IPS-18c (cell line): ENCODE measurements around the gene ANKMY2.

Experiments used
- H3K4me3 ChIP-seq: 2 replicates; pipeline ENCODE4 v1.7.0; 2013; ENCODE audit warnings: low read depth, mild to moderate bottlenecking, low read length, moderate library complexity; ENCODE audit not compliant: insufficient read depth
- H3K9me3 ChIP-seq: one replicate; pipeline ENCODE4 v1.6.1; 2013; ENCODE audit warnings: mild to moderate bottlenecking, low read length, moderate library complexity; ENCODE audit not compliant: control insufficient read depth, insufficient read depth

Gene ANKMY2

GRCh38 chr7:16644157-16644556, 1.4 kb downstream of the ANKMY2 start:
- Histone ChIP-seq H3K9me3 (no peaks in the 10 kb centered on the region), H3K4me3 (peak overlapping the region; percentile 90; the same call in 1 of the 2 replicates)

GRCh38 chr7:16638282-16639280, 7.0 kb downstream of the ANKMY2 start:
- H3K9me3 ChIP-seq: no peaks in the 10 kb centered on the region

GRCh38 chr7:16637379-16637778, 8.2 kb downstream of the ANKMY2 start:
- no peak overlapping the region for H3K4me3 ChIP-seq
- H3K9me3 ChIP-seq: no peaks in the 10 kb centered on the region

More at GRCh38 chr7:16638282-16639280, 7.0 kb downstream of the ANKMY2 start:
- no peak overlapping the region for H3K4me3 ChIP-seq

- Histone ChIP-seq H3K4me3 (no peak overlapping the region), H3K9me3 (no peaks in the 10 kb centered on the region)
Observed at GRCh38 chr7:16636555-16637101, 8.9 kb downstream of the ANKMY2 start.

GRCh38 chr7:16634271-16634738, 11.2 kb downstream of the ANKMY2 start:
- Histone ChIP-seq H3K4me3 (no peak overlapping the region), H3K9me3 (no peaks in the 10 kb centered on the region)

- Histone ChIP-seq H3K9me3 (no peaks in the 10 kb centered on the region), H3K4me3 (no peak overlapping the region)
Observed at GRCh38 chr7:16630654-16631053, 14.9 kb downstream of the ANKMY2 start.

- H3K9me3 ChIP-seq: no peaks in the 10 kb centered on the region
- H3K4me3 ChIP-seq: no peak overlapping the region
Observed at GRCh38 chr7:16627236-16627635, 18.3 kb downstream of the ANKMY2 start.

- no peaks in the 10 kb centered on the region for H3K9me3 ChIP-seq
- H3K4me3 ChIP-seq: no peak overlapping the region
Observed at GRCh38 chr7:16626388-16626787, 19.2 kb downstream of the ANKMY2 start.

GRCh38 chr7:16619979-16620408, 25.6 kb downstream of the ANKMY2 start:
- H3K4me3 ChIP-seq: no peak overlapping the region
- H3K9me3 ChIP-seq: no peaks in the 10 kb centered on the region

GRCh38 chr7:16616542-16616941, 29.0 kb downstream of the ANKMY2 start:
- Histone ChIP-seq H3K9me3 (no peaks in the 10 kb centered on the region), H3K4me3 (no peak overlapping the region)

- Histone ChIP-seq H3K9me3 (no peaks in the 10 kb centered on the region), H3K4me3 (no peak overlapping the region)
Observed at GRCh38 chr7:16616122-16616521, 29.4 kb downstream of the ANKMY2 start.

- Histone ChIP-seq H3K4me3 (no peak overlapping the region), H3K9me3 (no peaks in the 10 kb centered on the region)
Observed at GRCh38 chr7:16615228-16615627, 30.3 kb downstream of the ANKMY2 start.

GRCh38 chr7:16611711-16612110, 33.8 kb downstream of the ANKMY2 start:
- no peak overlapping the region for H3K4me3 ChIP-seq
- no peaks in the 10 kb centered on the region for H3K9me3 ChIP-seq

GRCh38 chr7:16609842-16610450, 35.6 kb downstream of the ANKMY2 start:
- no peaks in the 10 kb centered on the region for H3K9me3 ChIP-seq
- H3K4me3 ChIP-seq: no peak overlapping the region

- Histone ChIP-seq H3K4me3 (no peak overlapping the region), H3K9me3 (no peaks in the 10 kb centered on the region)
Observed at GRCh38 chr7:16606704-16607103, 38.9 kb downstream of the ANKMY2 start.

GRCh38 chr7:16604054-16604453, 41.5 kb downstream of the ANKMY2 start:
- H3K9me3 ChIP-seq: no peaks in the 10 kb centered on the region
- H3K4me3 ChIP-seq: no peak overlapping the region

GRCh38 chr7:16603633-16604032, 41.9 kb downstream of the ANKMY2 start:
- Histone ChIP-seq H3K9me3 (no peaks in the 10 kb centered on the region), H3K4me3 (no peak overlapping the region)

- Histone ChIP-seq H3K9me3 (no peaks in the 10 kb centered on the region), H3K4me3 (no peak overlapping the region)
Observed at GRCh38 chr7:16599860-16600259, 45.7 kb downstream of the ANKMY2 start.
